Measurements from ENCODE around the gene USP17L19.
"Not testable (repeated sequence)": the region's sequence is repeated elsewhere in the genome, so short reads cannot be mapped to it uniquely, and the experiment has no call there.

Gene USP17L19, protein sequence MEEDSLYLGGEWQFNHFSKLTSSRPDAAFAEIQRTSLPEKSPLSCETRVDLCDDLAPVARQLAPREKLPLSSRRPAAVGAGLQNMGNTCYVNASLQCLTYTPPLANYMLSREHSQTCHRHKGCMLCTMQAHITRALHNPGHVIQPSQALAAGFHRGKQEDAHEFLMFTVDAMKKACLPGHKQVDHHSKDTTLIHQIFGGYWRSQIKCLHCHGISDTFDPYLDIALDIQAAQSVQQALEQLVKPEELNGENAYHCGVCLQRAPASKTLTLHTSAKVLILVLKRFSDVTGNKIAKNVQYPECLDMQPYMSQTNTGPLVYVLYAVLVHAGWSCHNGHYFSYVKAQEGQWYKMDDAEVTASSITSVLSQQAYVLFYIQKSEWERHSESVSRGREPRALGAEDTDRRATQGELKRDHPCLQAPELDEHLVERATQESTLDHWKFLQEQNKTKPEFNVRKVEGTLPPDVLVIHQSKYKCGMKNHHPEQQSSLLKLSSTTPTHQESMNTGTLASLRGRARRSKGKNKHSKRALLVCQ

DNA sequence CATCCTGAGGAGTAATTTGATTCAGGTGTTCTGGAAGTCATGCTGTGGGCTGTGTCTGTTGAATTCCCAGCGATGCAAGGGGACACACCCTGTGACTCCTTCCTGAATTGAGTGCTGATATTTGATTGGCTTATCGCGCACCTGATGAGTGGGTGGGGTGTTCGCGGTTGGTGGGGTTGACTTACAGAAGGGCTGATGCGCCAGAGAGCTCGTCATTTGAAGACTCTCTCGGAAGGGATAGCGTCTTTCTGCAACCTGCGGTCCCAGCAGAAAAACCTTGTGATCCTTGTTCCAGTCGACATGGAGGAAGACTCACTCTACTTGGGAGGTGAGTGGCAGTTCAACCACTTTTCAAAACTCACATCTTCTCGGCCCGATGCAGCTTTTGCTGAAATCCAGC lies at the start of gene USP17L19:
TSS of gene USP17L19 (plus strand) at position 301 of the 400 bp plus-strand sequence. CDS start at position 301, 0 bp downstream.
- not testable (repeated sequence) for DNase-seq

DNA sequence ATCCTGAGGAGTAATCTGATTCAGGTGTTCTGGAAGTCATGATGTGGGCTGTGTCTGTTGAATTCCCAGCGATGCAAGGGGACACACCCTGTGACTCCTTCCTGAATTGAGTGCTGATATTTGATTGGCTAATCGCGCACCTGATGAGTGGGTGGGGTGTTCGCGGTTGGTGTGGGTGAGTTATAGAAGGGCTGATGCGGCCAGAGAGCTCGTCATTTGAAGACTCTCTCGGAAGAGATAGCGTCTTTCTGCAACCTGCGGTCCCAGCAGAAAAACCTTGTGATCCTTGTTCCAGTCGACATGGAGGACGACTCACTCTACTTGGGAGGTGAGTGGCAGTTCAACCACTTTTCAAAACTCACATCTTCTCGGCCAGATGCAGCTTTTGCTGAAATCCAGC lies 42.8 kb upstream of the USP17L19 start, which contains the start of gene USP17L10:
TSS of gene USP17L10 (plus strand) at position 301 of the 400 bp plus-strand sequence. CDS start at position 301, 0 bp downstream.
- DNase-seq, result not testable (repeated sequence)

- not testable (repeated sequence) for DNase-seq
These were observed 38.5 kb upstream of the USP17L19 start for GRCh38 chr4:9214701-9215100.

GRCh38 chr4:9215105-9215504 lies 38.1 kb upstream of the USP17L19 start, which contains the start of gene USP17L11:
Gene USP17L11 (plus strand): TSS chr4:9215405. CDS start chr4:9215405, 0 bp downstream.
- DNase-seq, result not testable (repeated sequence)

DNA sequence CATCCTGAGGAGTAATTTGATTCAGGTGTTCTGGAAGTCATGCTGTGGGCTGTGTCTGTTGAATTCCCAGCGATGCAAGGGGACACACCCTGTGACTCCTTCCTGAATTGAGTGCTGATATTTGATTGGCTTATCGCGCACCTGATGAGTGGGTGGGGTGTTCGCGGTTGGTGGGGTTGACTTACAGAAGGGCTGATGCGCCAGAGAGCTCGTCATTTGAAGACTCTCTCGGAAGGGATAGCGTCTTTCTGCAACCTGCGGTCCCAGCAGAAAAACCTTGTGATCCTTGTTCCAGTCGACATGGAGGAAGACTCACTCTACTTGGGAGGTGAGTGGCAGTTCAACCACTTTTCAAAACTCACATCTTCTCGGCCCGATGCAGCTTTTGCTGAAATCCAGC lies 33.3 kb upstream of the USP17L19 start, which contains the start of gene USP17L12:
TSS of gene USP17L12 (plus strand) at position 301 of the 400 bp plus-strand sequence. CDS start at position 301, 0 bp downstream.
- DNase-seq, result not testable (repeated sequence)

DNA sequence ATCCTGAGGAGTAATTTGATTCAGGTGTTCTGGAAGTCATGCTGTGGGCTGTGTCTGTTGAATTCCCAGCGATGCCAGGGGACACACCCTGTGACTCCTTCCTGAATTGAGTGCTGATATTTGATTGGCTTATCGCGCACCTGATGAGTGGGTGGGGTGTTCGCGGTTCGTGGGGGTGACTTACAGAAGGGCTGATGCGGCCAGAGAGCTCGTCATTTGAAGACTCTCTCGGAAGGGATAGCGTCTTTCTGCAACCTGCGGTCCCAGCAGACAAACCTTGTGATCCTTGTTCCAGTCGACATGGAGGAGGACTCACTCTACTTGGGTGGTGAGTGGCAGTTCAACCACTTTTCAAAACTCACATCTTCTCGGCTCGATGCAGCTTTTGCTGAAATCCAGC lies 28.6 kb upstream of the USP17L19 start, which contains the start of gene USP17L13:
TSS of gene USP17L13 (plus strand) at position 301 of the 400 bp plus-strand sequence. CDS start at position 301, 0 bp downstream.
- DNase-seq, result not testable (repeated sequence)

DNA sequence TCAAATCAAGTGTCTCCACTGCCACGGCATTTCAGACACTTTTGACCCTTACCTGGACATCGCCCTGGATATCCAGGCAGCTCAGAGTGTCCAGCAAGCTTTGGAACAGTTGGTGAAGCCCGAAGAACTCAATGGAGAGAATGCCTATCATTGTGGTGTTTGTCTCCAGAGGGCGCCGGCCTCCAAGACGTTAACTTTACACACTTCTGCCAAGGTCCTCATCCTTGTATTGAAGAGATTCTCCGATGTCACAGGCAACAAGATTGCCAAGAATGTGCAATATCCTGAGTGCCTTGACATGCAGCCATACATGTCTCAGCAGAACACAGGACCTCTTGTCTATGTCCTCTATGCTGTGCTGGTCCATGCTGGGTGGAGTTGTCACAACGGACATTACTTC lies 22.9 kb upstream of the USP17L19 start:
- DNase-seq, result not testable (repeated sequence)

DNA sequence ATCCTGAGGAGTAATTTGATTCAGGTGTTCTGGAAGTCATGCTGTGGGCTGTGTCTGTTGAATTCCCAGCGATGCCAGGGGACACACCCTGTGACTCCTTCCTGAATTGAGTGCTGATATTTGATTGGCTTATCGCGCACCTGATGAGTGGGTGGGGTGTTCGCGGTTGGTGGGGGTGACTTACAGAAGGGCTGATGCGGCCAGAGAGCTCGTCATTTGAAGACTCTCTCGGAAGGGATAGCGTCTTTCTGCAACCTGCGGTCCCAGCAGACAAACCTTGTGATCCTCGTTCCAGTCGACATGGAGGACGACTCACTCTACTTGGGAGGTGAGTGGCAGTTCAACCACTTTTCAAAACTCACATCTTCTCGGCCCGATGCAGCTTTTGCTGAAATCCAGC lies 19.1 kb upstream of the USP17L19 start, which contains the start of gene USP17L15:
TSS of gene USP17L15 (plus strand) at position 301 of the 400 bp plus-strand sequence. CDS start at position 301, 0 bp downstream.
- DNase-seq, result not testable (repeated sequence)

DNA sequence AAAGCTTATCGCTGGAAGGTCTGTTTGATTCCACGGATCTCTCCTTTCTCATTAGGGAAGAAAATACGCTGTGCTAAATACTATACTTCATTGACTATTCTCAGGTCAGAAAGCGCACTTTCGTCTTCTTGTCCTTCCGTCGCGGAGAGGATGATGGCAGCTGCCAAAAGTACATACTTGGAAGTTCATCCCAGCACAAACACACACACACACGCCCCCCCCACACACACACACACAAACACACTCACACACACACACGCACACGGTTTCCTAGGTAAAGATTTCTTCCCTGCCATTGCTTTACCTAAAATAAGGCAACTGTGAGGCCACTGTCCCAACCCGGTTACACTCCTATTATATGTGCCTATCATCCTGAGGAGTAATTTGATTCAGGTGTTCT lies 14.7 kb upstream of the USP17L19 start:
- not testable (repeated sequence) for DNase-seq

- DNase-seq, result not testable (repeated sequence)
These were observed 9.6 kb upstream of the USP17L19 start, which contains the start of gene USP17L17 for GRCh38 chr4:9243579-9243978. Gene USP17L17 (plus strand): TSS chr4:9243879. CDS start chr4:9243879, 0 bp downstream.

- DNase-seq, result not testable (repeated sequence)
These were observed 5.1 kb upstream of the USP17L19 start, which contains the start of gene USP17L18 for GRCh38 chr4:9247953-9248680. Gene USP17L18 (plus strand): TSS chr4:9248630. CDS start chr4:9248630, 0 bp downstream.

DNA sequence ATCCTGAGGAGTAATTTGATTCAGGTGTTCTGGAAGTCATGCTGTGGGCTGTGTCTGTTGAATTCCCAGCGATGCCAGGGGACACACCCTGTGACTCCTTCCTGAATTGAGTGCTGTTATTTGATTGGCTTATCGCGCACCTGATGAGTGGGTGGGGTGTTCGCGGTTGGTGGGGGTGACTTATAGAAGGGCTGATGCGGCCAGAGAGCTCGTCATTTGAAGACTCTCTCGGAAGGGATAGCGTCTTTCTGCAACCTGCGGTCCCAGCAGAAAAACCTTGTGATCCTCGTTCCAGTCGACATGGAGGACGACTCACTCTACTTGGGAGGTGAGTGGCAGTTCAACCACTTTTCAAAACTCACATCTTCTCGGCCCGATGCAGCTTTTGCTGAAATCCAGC lies 4.6 kb downstream of the USP17L19 start, which contains the start of gene USP17L20:
TSS of gene USP17L20 (plus strand) at position 301 of the 400 bp plus-strand sequence. CDS start at position 301, 0 bp downstream.
- not testable (repeated sequence) for DNase-seq

DNA sequence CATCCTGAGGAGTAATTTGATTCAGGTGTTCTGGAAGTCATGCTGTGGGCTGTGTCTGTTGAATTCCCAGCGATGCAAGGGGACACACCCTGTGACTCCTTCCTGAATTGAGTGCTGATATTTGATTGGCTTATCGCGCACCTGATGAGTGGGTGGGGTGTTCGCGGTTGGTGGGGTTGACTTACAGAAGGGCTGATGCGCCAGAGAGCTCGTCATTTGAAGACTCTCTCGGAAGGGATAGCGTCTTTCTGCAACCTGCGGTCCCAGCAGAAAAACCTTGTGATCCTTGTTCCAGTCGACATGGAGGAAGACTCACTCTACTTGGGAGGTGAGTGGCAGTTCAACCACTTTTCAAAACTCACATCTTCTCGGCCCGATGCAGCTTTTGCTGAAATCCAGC lies 9.4 kb downstream of the USP17L19 start, which contains the start of gene USP17L21:
TSS of gene USP17L21 (plus strand) at position 301 of the 400 bp plus-strand sequence. CDS start at position 301, 0 bp downstream.
- not testable (repeated sequence) for DNase-seq

- not testable (repeated sequence) for DNase-seq
These were observed 14.1 kb downstream of the USP17L19 start, which contains the start of gene USP17L22 for GRCh38 chr4:9267319-9267718. Gene USP17L22 (plus strand): TSS chr4:9267619. CDS start chr4:9267619, 0 bp downstream.

DNA sequence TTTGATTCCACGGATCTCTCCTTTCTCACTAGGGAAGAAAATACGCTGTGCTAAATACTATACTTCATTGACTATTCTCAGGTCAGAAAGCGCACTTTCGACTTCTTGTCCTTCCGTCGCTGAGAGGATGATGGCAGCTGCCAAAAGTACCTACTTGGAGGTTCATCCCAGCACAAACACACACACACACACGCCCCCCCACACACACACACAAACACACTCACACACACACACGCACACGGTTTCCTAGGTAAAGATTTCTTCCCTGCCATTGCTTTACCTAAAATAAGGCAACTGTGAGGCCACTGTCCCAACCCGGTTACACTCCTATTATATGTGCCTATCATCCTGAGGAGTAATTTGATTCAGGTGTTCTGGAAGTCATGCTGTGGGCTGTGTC lies 18.5 kb downstream of the USP17L19 start:
- DNase-seq, result not testable (repeated sequence)
